NCI-H226 (cell line): Measurements from ENCODE around the gene MMP3.
A peak's percentile ranks its signal among the peaks of the same experiment; 100 is the strongest.
"Not testable (repeated sequence)": the region's sequence is repeated elsewhere in the genome, so short reads cannot be mapped to it uniquely, and the experiment has no call there.

Experiments used
- DNase-seq: peaks from one replicate; pipeline ENCODE4 v3.0.0-alpha.2; 2015

The MMP3 gene

GRCh38 chr11:102843489-102843888, at the start of gene MMP3:
MMP3 (minus strand) TSS chr11:102843609; CDS start chr11:102843546, 63 bp downstream.
- peak; percentile 17 for DNase-seq

DNA sequence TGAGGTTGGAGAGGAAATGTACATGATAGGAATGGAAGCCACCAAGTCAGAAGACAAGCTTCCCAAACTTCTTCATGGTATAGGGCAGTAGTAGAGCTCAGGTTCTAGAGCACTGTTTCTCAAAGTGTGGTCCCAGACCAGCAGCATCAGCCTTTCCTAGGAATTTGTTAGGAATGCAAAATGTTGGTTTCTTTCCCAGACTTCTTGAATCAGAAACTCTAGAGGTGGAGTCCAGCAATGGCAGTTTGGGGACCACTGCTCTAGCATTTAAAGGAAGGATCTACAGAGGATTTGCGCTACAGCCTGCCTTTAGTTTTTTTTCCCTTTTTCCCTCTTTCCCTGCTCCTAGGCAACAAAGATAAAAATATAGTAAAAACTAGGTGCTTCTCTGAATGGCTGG, 48.3 kb upstream of the MMP3 start:
- no peak for DNase-seq

DNA sequence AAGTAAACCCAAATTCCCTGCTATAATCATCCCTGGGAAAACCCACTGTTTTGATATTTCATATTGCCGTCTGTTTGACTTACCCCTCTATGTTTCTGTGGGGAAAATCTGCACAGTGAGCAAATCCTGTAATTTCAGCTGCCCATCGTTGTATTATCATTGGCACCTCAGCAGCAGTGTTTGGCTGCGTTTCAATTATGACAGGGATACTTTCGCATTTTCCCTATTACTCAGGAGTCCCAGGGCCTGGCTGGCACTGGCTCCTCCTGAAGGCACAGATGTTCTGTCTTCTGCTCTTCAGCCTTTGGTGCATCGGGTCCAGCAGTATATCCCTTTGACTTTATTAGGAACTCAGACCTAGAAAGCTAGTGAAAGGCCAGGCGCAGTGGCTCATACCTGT, 43.6 kb upstream of the MMP3 start:
- no peak for DNase-seq

- peak; percentile 37 for DNase-seq
Observed at GRCh38 chr11:102883141-102883540, 39.7 kb upstream of the MMP3 start.

DNA sequence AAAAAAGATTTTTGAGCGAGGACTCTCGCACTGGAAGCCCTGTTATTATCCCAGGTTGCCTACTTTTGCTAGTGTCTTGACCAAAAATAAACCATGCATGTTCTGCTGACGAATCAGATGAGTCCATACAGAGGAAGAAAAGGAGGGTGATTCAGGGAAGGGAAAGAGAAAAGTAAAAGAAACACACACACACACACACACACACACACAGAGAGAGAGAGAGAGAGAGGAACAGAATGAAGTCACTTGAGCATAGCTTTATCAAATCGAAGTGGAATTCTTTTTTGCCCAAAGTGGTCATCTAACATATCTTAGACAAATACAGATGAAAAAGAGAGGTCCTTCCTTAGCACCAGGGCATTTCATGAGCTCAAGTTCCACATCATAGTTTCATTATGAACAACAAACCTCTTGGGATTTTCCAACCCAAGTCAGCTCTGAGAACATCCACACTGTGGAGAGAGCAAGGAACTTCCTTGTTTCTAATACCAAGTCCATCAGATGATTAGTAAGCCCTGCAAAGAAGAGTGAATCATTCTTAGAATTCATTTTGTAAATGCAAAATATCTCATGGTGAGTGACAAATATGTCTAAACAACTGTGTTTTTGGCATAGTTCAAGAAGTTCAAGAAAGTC, 39.1 kb upstream of the MMP3 start:
- DNase-seq = peak; percentile 54

DNA sequence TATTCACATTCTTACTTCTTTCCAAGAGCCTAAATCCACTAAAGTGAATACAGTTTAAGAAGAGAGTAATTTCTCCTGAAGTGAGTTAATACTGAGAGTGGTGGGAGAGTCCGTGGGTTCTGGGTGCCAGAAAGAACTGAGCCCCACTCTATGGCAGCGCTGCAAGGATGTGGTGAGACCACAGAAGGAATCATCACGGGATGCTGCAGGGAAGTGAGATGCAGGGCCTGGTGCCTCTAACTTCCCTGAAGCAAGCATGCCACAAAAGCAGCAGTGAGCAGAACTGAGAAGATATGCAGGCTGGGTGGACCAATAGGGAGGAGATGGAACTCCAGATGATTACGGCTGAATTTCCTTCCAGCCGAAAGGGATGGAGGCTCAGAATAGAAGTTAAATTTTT, 36.4 kb upstream of the MMP3 start:
- DNase-seq = no peak

GRCh38 chr11:102878595-102878994, 35.2 kb upstream of the MMP3 start:
- no peak for DNase-seq

- no peak for DNase-seq
Observed at GRCh38 chr11:102874852-102875251, 31.4 kb upstream of the MMP3 start, which contains the start of gene MMP12. MMP12 (minus strand) TSS chr11:102874982; CDS start chr11:102874937, 45 bp downstream.

GRCh38 chr11:102869354-102869964, 26.1 kb upstream of the MMP3 start:
- not testable (repeated sequence) for DNase-seq

DNA sequence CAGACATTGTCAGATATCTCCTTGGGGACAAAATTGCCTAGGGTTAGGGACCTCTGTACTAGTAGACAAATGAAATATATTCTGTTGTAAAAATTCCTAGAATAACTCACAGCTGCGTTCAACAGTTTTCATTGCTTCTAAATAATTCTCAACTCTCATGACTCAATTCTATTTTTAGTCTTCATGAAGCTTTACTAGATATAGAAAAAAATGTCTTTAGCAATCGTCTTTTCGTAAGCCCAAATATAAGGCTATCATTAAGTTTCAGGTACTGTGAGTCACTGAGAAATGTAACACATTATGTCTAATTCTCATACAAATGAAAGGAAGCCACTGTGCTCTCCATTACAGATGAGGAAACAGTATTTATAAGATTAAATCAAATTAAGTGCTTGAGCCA, 24.9 kb upstream of the MMP3 start:
- DNase-seq = no peak

- no peak for DNase-seq
Observed at GRCh38 chr11:102864724-102865123, 21.3 kb upstream of the MMP3 start.

GRCh38 chr11:102853956-102854355, 10.5 kb upstream of the MMP3 start:
- no peak for DNase-seq

GRCh38 chr11:102853055-102853454, 9.6 kb upstream of the MMP3 start:
- no peak for DNase-seq

GRCh38 chr11:102850973-102851745, 7.8 kb upstream of the MMP3 start:
- peak; percentile 69 for DNase-seq

- peak; percentile 68 for DNase-seq
Observed at GRCh38 chr11:102849311-102849710, 5.9 kb upstream of the MMP3 start.

DNA sequence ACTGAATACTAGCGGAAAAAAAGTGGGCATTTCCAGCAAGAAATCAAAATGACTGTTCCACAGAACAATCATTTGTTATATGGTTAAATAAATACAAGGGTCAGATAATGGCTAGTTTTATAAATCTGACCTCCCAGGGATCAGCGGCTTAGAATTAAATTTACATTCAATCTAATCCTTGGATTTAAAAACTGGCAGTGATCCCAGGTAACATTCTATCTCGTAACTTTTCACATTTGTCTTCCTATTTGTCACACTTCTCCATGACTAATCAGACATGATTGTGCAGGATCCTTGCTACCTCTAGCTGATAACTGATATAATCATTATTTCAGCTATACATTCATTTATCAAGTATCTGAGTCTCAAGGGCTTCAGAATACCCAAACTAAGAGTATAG, 2.9 kb upstream of the MMP3 start:
- peak; percentile 48 for DNase-seq

GRCh38 chr11:102842930-102843329, 479 bp downstream of the MMP3 start:
- no peak for DNase-seq

- DNase-seq = no peak
Observed at GRCh38 chr11:102840018-102840417, 3.4 kb downstream of the MMP3 start.

DNA sequence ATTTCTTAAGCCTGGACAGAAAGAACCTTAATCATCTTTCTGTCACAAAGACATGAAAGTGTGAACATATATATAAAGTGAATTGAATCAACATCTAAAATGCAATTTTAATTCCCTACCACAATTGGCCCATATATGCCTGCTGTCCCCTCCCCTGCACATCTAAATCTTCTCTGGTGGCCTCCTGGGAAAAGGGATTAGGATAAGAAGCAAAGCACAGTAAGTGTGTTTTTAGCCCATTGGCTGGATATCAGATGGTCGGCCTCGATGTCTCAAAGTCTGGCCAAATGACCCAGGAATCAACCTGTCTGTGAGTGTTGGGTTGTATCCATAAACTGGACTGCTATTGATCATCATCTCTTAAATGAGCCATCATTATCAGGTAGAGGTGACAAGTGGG, 5.8 kb downstream of the MMP3 start:
- no peak for DNase-seq

DNA sequence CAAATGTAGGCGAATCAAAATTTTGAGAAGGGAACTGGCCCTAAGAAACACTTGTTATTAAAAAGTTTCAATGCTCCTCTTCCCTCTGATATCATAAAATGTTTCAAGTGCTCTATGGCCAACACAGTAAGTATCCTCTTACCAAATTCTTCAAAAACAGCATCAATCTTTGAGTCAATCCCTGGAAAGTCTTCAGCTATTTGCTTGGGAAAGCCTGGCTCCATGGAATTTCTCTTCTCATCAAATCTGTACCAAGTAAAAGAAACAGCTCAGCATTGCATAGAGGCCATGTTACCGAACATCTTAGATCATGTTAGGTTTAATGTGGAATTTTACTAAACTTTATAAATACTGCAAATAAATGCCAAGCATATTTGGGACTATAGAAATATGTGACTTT, 6.3 kb downstream of the MMP3 start:
- DNase-seq = no peak

GRCh38 chr11:102836290-102836875, 7.0 kb downstream of the MMP3 start:
- DNase-seq = peak; percentile 73

GRCh38 chr11:102833731-102834130, 9.7 kb downstream of the MMP3 start:
- no peak for DNase-seq

DNA sequence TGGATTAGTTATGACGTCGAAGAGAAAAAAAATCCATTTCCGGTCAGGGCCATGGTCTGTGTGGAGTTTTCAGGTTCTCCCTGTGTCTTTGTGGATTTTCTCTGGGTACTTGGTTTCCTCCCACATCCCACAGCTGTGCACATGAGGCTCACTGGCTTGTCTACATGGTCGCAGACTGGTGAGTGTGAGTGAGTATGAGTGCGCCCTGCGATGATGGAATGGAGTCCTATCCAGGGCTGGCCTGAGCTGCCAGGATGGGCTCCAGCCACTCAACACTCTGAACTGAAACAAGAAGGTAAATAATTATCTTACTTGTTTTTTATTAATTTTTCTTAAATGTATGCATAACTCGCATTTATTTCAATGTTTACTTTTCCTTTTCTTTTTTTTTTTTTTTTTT, 10.8 kb downstream of the MMP3 start:
- no peak for DNase-seq
